Duodenal mucosa (tissue), 2 donors: Measurements from ENCODE around the gene SH3BP5L.
"Not testable (repeated sequence)": the region's sequence is repeated elsewhere in the genome, so short reads cannot be mapped to it uniquely, and the experiment has no call there.

ENCODE experiments used
- H3K27ac ChIP-seq: one replicate; pipeline ENCODE4 v1.7.0; 2013; ENCODE audit warnings: low read depth, low read length
- H3K27me3 ChIP-seq, 2 donors: one replicate each; pipeline ENCODE4 v1.7.0; 2013; ENCODE audit warnings: low read length in 2 of 2, control low read depth in 1 of 2; ENCODE audit not compliant: insufficient read depth in 2 of 2, control insufficient read depth in 1 of 2
- H3K36me3 ChIP-seq, 2 donors: one replicate each; pipeline ENCODE4 v1.7.0; 2013; ENCODE audit warnings: low read length in 2 of 2, control low read depth in 1 of 2; ENCODE audit not compliant: insufficient read depth in 2 of 2, control insufficient read depth in 1 of 2
- H3K4me1 ChIP-seq, 2 donors: one replicate each; pipeline ENCODE4 v1.7.0; 2013; ENCODE audit warnings: low read length in 2 of 2, control low read depth in 1 of 2; ENCODE audit not compliant: insufficient read depth in 2 of 2, control insufficient read depth in 1 of 2
- H3K4me3 ChIP-seq, 2 donors: one replicate each; pipeline ENCODE4 v1.7.0; 2013; ENCODE audit warnings: low read length in 2 of 2, low read depth in 1 of 2
- H3K9ac ChIP-seq, 2 donors: one replicate each; pipeline ENCODE4 v1.7.0; 2013; ENCODE audit warnings: low read length in 2 of 2, low read depth in 1 of 2
- H3K9me3 ChIP-seq, 2 donors: one replicate each; pipeline ENCODE4 v1.7.0; 2013; ENCODE audit warnings: low read length in 2 of 2, control low read depth in 1 of 2; ENCODE audit not compliant: control insufficient read depth in 1 of 2

Gene SH3BP5L

GRCh38 chr1:248798791-248799190, 26.9 kb downstream of the SH3BP5L start:
- Histone ChIP-seq H3K36me3 (no peaks in the 10 kb centered on the region), H3K4me1 (peaks cover 6 to 8% of the 10 kb centered on the region in 2 donors), H3K4me3 (no peak overlapping the region), H3K27me3 (no peaks in the 10 kb centered on the region), H3K27ac (no peak overlapping the region), H3K9me3 (no peaks in the 10 kb centered on the region), H3K9ac (no peak overlapping the region)

DNA sequence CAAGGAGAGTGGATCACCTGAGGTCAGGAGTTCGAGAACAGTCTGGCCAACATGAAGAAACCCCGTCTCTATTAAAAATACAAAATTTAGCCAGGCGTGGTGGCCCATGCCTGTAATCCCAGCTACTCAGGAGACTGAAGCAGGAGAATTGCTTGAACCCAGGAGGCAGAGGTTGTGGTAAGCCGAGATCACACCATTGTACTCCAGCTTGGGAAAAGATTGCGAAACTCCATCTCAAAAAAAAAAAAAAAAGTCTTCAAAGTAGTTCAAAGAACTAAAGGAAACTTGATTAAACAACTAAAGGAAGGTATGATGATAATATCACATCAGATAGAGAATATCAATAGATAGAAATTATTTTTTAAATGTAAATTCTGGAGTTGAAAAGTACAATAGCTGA, 31.1 kb downstream of the SH3BP5L start:
- not testable (repeated sequence) for H3K27ac ChIP-seq, H3K4me3 ChIP-seq, H3K4me1 ChIP-seq, H3K27me3 ChIP-seq, H3K9me3 ChIP-seq, H3K9ac ChIP-seq, H3K36me3 ChIP-seq

GRCh38 chr1:248793592-248793991, 32.1 kb downstream of the SH3BP5L start:
- Histone ChIP-seq H3K27me3 (no peaks in the 10 kb centered on the region), H3K4me1 (peaks cover 8 to 10% of the 10 kb centered on the region in 2 donors), H3K4me3 (no peak overlapping the region), H3K27ac (no peak overlapping the region), H3K36me3 (no peaks in the 10 kb centered on the region), H3K9ac (no peak overlapping the region), H3K9me3 (no peaks in the 10 kb centered on the region)

GRCh38 chr1:248792342-248792741, 33.4 kb downstream of the SH3BP5L start:
- H3K9me3 ChIP-seq, result no peaks in the 10 kb centered on the region
- H3K9ac ChIP-seq, result no peak overlapping the region
- H3K36me3 ChIP-seq, result no peaks in the 10 kb centered on the region
- peaks cover 16 to 17% of the 10 kb centered on the region in 2 donors for H3K4me1 ChIP-seq
- no peak overlapping the region for H3K4me3 ChIP-seq
- no peak overlapping the region for H3K27ac ChIP-seq
- no peaks in the 10 kb centered on the region for H3K27me3 ChIP-seq

DNA sequence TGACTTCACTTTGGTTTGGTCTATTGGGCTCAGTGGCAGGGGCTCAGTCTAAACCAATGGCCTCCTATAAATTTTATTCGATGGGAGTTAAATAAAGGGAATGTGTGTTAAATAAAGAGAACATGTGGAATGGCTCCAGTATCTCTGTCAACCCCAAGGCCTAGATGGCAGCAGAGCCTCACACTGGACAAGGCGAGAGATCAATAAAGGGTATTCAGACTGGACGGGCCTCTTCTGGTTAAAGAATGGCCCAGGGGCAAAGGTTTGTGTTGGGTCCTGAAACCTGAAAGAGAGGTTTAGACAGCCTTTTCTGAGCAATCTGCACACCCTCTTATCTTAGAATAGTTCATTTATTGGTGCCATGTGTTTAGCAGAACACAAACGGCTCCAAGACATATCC, 34.7 kb downstream of the SH3BP5L start:
- Histone ChIP-seq H3K9ac (no peak overlapping the region), H3K9me3 (no peaks in the 10 kb centered on the region), H3K4me3 (no peak overlapping the region), H3K36me3 (no peaks in the 10 kb centered on the region), H3K27me3 (no peaks in the 10 kb centered on the region), H3K27ac (no peak overlapping the region), H3K4me1 (peaks cover 16 to 21% of the 10 kb centered on the region in 2 donors)

DNA sequence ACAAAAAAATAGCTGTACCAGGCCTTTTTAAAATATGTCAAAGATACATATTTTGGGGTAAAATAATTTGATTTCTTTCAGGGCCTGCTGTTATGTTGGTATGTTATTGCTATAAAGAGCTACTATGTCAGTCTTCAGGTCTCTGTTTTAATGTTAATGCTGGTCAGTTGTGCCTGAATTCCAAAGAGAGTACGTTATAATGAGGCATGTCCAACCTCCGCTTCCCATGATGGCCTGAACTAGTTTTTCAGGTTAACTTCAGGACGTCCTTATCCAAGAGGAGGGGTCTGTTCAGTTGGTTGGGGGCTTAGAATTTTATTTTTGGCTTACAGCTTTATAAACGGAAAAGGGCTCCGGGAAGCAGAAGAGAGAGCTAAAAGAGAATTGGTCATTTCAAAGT, 35.3 kb downstream of the SH3BP5L start:
- Histone ChIP-seq H3K4me1 (peaks cover 16 to 22% of the 10 kb centered on the region in 2 donors), H3K27me3 (no peaks in the 10 kb centered on the region), H3K36me3 (no peaks in the 10 kb centered on the region), H3K27ac (no peak overlapping the region), H3K9me3 (no peaks in the 10 kb centered on the region), H3K4me3 (no peak overlapping the region), H3K9ac (no peak overlapping the region)

DNA sequence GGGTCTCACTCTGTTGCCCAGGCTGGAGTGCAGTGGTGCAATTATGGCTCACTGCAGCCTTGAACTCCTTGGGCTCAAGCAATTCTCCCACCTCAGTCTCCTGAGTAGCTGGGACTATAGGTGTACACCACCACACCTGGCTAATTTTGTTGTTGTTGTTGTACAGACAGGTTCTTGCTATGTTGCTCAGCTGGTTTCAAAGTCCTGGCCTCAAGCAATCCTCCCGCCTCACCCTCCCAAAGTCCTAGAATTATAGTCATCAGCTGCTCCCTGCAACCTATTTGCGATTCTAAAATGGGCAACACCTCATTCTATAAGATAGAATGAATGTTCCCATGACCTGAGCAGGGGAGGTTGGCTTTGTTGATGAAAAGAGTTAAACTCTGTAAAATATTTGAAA, 36.4 kb downstream of the SH3BP5L start:
- peaks cover 16 to 22% of the 10 kb centered on the region in 2 donors for H3K4me1 ChIP-seq
- not testable (repeated sequence) for H3K9ac ChIP-seq, H3K36me3 ChIP-seq, H3K9me3 ChIP-seq, H3K27me3 ChIP-seq, H3K4me3 ChIP-seq, H3K27ac ChIP-seq

GRCh38 chr1:248788327-248788726, 37.4 kb downstream of the SH3BP5L start:
- Histone ChIP-seq H3K36me3 (no peaks in the 10 kb centered on the region), H3K9me3 (no peaks in the 10 kb centered on the region), H3K27me3 (no peaks in the 10 kb centered on the region), H3K27ac (no peak overlapping the region), H3K4me1 (peaks cover 21 to 25% of the 10 kb centered on the region in 2 donors), H3K9ac (no peak overlapping the region), H3K4me3 (no peak overlapping the region)

DNA sequence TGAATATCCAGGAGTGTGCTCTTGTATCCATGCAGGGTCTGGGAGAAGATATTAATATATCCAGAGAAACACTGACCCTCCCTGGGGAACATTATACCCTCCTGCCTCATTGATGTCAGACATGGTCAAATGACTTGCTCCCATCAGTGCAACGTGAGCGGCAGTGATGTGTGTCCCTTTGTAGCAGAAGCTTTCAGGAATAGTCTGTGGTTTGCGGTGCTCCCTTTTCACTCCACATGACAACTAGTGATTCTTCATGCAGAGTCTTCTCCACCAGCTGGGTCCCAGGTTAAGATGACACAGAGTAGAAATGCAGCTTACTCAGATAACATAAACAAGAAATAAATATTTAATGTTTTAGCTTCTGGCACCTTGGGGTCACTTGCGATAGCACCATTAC, 38.3 kb downstream of the SH3BP5L start:
- Histone ChIP-seq H3K27ac (no peak overlapping the region), H3K4me1 (peaks cover 21 to 25% of the 10 kb centered on the region in 2 donors), H3K36me3 (no peaks in the 10 kb centered on the region), H3K9me3 (no peaks in the 10 kb centered on the region), H3K9ac (no peak overlapping the region), H3K4me3 (no peak overlapping the region), H3K27me3 (no peaks in the 10 kb centered on the region)

GRCh38 chr1:248786156-248786555, 39.6 kb downstream of the SH3BP5L start:
- Histone ChIP-seq H3K9me3 (no peaks in the 10 kb centered on the region), H3K36me3 (no peaks in the 10 kb centered on the region), H3K27me3 (no peaks in the 10 kb centered on the region), H3K4me3 (no peak overlapping the region), H3K27ac (no peak overlapping the region), H3K4me1 (peaks cover 17 to 22% of the 10 kb centered on the region in 2 donors), H3K9ac (no peak overlapping the region)

GRCh38 chr1:248783367-248783766, 42.3 kb downstream of the SH3BP5L start:
- no peaks in the 10 kb centered on the region for H3K9me3 ChIP-seq
- H3K27me3 ChIP-seq, result peaks cover 0 to 2% of the 10 kb centered on the region in 2 donors
- no peak overlapping the region for H3K4me3 ChIP-seq
- peaks cover 15% of the 10 kb centered on the region in 2 donors for H3K4me1 ChIP-seq
- no peak overlapping the region for H3K9ac ChIP-seq
- H3K27ac ChIP-seq, result no peak overlapping the region
- H3K36me3 ChIP-seq, result no peaks in the 10 kb centered on the region
